Pericardium fibroblast (primary cell): ENCODE measurements around the gene TAMM41. TPM values are rescaled to one million over a fixed set of nuclear protein-coding genes. Genes with fewer than 3 reads are reported as not detected.

Source experiments
- total RNA-seq: library from RNA; depleted of rRNA; stranded (reverse); fragments of >200 nt; gene quantifications from 2 replicates; pipeline ENCODE4 v1.2.3, GENCODE V29; 2015

Gene TAMM41, protein sequence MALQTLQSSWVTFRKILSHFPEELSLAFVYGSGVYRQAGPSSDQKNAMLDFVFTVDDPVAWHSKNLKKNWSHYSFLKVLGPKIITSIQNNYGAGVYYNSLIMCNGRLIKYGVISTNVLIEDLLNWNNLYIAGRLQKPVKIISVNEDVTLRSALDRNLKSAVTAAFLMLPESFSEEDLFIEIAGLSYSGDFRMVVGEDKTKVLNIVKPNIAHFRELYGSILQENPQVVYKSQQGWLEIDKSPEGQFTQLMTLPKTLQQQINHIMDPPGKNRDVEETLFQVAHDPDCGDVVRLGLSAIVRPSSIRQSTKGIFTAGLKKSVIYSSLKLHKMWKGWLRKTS
- 8.0 and 8.3 TPM in 2 replicates for total RNA-seq

DNA sequence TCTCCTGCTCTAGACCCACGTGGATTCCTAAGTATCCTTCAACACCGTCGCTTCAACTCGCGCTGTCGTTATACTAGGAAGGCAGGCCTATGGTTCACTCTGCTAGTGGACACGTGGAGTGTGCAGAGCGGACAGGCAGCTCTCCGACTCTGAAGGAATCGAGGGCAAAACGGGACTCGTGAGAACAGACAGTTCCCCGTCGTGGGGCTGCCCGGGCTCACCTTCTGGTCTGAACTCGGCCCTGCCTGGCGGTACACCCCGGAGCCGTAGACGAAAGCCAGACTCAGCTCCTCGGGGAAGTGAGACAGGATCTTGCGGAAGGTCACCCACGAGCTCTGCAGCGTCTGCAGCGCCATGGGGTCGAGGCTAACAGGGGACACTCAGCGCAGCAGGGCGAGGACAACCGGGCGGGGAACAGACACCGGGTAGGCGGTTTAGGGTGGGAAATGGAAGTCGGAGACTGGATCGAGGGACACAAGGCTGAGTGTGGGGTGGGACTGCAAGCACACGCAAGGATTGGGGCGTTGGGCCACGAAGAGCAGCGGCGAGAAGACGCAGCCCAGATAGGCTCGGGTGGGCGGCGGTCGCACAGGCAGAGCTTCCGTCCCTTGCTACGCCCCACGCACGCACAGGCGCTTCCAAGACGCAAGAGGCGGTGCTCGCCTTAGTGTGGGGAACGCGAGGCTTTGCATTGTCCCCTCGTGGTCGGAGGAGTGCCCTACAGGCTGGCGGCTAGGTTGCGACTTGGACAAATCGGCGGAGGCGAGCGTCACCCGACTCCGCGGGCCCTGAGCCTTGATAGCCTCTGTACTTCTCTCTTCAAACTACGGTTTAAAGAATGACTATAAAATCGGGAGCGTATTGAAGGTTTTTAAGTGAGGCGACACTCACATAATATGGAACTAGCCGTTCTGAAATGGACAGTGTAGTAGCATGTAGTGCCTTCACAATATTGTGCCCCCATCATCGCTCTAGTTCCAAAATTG lies at the start of gene TAMM41:
TSS of gene TAMM41 (minus strand) at position 605 of the 986 bp plus-strand sequence. CDS start at position 356, 249 bp downstream.

Other genes starting within 250 kb of the TAMM41 start
- gene VGLL4, start 203.0 kb downstream of the TAMM41 start, total RNA-seq: 41.0 and 41.8 TPM in 2 replicates
- gene SYN2, start 157.5 kb upstream of the TAMM41 start, total RNA-seq: 0.51 TPM in 1 of 2 replicates, not detected in the other